MM.1S (cell line): ENCODE measurements around the gene DENND1A.

Experiments used
- EZH2 ChIP-seq: fragments of 300-600 bp; sonication (generic); optimal IDR thresholded peaks from 2 replicates; pipeline ENCODE3; 2017; ENCODE audit warnings: low read depth, mild to moderate bottlenecking, antibody characterized with exemption, low read length, mixed read lengths
- EZH2phosphoT487 ChIP-seq: fragments of 300-600 bp; sonication (generic); IDR thresholded peaks from 2 replicates; pipeline ENCODE4 v1.6.1; 2018; ENCODE audit warnings: antibody characterized with exemption, low read length
- TF ChIP-seq, protein P1 (sequence below): fragments of 300-600 bp; sonication (generic); IDR thresholded peaks from 2 replicates; pipeline ENCODE4 v1.5.1; 2016; ENCODE audit warnings: antibody characterized with exemption, low read length, mixed read lengths

DNA sequence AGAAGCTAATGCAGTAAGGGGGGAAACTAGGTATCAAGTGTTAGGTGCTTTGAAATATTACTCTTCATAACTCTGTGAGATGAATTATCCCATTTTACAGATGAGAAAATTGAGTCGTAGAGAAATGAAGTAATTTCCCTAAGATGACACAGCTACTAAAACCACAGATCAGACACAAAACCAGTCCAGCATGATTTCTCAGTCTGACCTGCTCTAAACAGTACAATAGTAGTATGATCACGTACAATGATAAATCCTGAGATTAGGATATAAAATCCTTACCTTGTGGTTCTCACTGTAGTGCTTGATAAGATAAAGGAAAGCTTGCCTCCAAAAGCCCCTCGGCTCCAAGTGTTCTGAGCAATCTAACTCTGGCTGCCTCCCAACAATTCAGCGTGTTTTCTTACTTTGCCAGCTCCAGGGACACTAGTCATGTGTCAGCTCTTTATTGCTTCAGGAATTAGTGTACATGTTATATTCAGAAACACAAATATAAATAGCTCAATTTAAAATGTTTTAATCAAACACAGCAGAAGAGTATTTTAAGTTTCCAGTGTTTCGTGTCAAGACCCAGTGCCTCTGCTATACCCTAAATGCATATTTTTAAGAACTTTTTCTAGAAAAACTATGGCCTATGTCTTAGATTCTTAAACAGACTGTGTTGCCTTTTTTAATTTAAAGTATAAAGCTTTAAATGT is 243.6 kb downstream of the DENND1A start:
- TF ChIP-seq, protein P1, sequence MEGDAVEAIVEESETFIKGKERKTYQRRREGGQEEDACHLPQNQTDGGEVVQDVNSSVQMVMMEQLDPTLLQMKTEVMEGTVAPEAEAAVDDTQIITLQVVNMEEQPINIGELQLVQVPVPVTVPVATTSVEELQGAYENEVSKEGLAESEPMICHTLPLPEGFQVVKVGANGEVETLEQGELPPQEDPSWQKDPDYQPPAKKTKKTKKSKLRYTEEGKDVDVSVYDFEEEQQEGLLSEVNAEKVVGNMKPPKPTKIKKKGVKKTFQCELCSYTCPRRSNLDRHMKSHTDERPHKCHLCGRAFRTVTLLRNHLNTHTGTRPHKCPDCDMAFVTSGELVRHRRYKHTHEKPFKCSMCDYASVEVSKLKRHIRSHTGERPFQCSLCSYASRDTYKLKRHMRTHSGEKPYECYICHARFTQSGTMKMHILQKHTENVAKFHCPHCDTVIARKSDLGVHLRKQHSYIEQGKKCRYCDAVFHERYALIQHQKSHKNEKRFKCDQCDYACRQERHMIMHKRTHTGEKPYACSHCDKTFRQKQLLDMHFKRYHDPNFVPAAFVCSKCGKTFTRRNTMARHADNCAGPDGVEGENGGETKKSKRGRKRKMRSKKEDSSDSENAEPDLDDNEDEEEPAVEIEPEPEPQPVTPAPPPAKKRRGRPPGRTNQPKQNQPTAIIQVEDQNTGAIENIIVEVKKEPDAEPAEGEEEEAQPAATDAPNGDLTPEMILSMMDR = no peak
- TF ChIP-seq EZH2phosphoT487 (no peak), EZH2 (no peak)
